NCI-H82 treated with DMSO at 0.1 percent for 48 hours (cell line): Measurements from ENCODE around the gene STPG1.

Experiments
- DNase-seq: peaks from one replicate; lab custom pipeline; 2025; ENCODE audit not compliant: unreplicated experiment; lab: John Stamatoyannopoulos, UW

STPG1 gene

DNA sequence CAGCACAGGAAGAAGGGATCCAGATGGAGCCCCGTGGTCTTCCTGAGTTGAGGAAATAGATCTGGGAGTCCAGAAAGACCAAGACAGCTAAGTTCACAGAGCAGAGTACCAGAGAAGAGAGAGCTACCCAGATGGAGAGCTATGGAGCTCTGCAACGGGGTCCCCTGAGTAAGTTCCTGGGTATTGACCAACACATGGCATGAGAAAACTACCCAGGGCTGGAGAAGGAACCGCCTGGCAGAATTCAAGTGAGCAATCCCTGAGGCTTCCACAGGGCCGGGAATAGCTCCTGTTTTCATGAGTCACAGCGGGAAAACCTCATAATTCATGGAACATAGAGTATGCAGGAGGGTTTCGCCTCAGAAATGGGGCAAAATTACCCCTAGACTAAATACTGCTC, 19.7 kb downstream of the STPG1 start:
- no peak for DNase-seq

DNA sequence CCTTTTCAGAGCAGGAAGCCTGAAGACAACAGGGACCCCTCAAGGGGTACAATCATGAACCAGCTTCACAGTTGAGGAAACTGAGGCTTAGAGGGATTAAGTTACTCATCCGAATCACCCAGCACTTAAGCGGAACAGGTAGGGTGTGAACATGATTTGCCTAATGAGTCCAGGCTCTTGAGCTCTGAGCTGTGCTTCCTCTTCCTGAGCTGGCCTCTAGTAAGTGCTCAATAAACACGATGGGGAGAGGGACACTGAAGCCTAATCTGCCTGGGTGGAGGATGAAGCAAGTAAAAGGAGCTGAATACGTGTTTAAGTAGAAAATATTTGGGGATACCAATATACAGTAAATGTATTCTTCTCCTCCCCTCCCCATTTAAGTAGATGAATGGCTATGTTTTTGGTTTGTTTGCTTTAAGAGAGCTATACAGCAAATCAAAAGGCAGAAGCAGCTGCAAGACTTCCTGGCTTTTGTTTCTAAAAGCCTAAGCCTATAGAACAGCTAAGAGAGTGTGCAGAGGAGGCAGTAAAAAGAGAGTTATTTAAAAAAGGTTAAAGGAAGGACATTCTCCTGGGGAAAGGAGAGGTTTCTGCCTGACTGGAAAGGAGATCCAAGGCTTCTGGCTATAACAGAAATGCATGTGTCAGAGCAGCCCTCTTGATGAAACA, 20.5 kb downstream of the STPG1 start:
- no peak for DNase-seq

DNA sequence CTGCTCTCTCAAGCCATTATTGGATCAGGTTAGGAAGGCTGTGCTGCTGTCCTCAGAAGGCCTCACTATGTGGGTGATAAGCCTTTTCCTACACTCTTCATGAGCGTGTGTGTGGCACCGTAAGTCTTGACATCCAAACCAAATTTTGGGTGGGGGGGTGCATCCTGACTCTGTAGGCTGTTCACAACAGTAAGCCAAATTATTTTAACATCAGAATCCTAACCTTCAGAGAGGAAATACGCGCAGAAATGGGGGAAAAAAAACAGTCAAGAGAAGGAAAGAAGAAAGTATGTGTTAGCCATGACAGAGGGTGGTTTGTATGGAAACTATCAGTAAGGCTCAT, 21.0 kb downstream of the STPG1 start:
- DNase-seq: no peak

DNA sequence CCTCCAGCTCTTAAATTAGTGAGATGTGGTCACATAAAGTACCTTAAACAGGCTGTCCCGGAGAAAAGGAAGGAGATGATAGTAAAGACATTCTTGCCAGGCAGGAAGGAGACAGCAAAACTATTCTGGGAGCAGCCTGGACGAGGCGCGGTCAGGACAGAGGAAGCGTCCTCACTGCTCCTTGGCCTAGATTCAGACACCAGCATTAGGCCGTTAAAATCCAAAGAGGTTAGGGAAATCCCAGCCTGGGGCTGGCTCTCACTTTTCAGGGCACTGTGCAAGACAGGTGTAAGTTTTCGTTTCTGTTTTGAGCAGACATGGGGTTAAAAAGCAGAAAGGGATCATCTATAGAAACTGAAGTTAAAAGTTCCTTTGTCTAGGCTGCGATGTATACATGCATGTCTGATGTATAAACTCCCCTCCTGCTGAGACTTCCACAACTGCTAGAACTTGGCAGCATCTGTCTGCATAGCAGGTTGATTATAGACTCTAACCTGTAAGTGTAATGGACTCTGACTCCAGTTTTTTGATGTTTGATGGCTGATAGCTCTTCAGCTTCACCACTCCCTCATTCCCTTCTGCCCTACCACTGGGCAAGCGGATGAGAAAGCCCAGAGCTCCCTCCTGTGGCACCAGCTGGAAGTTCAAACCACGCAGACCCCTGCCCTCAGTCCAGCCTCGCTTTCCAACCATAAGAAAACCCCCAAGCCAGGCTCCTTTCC, 21.5 kb downstream of the STPG1 start:
- DNase-seq: peak; percentile 84

DNA sequence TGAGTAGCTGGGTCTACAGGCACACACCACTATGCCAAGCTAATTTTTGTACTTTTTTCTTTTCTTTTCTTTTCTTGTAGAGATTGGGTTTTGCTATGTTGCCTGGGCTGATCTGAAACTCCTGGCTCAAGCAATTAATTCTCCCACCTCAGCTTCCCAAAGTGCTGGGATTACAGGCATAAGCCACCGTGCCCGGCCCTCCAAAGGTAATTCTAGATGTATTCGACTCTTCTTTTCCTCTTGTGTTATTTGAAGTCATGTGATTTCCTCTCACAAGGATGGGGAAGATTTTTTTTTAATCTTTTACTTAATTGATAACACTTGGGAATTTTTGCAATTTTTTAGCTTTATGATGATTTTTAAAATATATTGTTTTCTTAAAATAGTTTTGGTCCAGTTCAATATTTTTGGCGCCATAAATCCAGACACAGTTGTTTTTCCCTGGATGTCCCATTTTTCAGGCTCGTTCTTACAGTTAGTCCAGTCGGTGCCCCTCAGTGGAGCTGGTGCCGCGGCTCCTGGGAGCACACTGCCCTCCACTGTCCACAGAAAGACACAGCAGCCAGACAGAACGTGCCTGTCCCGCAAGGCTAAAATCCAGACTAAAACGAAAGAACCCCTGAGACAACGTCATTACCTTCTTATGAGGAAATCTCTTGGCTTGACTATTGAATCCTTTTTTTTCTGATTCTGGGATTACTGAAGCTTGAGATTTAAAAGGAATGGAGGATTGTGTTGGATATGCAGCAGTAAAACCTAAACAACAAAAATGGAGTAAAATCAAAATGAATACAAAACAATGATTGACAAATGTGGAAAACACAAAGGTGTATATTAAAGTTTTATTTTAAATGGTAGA, 22.4 kb downstream of the STPG1 start:
- peak; percentile 71 for DNase-seq

DNA sequence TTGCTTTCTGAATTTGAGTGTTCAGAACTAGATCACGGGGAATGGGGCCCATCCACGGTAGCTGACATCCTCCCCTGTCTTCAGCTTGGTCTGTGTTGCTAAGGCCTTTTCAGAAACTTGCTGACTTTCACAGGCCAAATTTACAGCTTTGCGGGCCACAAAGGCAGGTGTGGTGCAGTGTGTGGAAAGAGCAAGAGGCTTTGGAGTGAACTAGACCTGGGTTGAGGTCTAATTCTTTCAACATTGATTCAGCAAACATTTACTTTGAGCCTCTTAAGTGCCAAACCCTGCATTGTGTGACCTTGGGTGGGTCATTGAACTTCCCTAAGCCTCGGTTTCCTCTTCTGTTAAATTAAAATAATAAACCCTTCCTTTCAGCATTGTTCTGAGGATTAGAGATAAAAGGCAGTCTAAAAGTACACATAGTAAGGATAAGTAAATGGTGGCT, 24.3 kb downstream of the STPG1 start:
- no peak for DNase-seq

DNA sequence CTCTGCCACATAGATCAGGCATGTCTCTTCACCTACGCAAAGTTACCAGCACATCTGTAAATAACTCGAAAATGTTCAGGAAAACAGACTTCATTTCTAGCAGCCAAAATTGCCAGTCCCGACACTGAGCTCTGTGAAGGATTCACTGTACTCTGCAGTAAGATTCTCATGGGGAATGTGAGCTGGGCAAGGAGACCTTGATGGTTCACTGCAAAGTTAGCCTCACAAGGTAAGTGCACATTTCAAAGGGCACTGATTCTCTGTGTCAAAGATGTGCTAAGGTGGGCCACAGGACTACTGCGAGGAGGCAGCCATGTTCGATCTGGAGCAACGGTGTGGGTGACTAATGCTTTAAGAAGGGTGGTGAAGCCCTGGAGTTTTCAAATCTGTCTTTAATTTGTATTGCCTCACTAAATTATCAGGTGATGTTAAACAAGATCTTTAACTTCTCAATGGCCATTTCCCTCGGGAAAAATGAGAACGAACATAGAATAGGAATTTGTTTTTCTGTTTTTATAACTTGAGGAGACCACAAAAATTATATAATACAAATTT, 25.2 kb downstream of the STPG1 start:
- no peak for DNase-seq

DNA sequence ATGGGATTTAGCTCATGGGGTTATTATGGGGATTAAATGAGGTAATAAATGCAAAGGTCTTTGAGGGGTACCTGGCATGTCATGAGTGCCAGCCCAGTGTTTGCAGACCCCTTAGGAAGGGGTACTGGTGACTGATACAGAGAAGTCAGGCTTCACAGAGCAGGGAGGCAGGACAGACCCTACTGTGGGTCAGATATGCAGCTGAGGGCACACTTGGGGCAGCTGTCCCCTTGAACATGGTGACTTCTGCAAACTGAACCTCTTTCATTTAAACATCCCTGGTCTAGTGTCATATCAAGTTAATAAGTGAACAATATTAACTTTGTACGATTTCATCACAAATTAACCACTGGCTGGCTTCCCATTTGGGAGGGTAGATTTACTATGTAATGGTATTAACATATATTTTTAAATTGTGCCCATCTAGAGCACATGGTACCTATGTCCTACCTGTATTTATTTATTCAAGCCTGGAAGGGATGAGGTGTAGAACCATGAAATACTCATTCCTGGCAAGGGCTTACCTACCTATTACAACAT, 25.9 kb downstream of the STPG1 start:
- no peak for DNase-seq

DNA sequence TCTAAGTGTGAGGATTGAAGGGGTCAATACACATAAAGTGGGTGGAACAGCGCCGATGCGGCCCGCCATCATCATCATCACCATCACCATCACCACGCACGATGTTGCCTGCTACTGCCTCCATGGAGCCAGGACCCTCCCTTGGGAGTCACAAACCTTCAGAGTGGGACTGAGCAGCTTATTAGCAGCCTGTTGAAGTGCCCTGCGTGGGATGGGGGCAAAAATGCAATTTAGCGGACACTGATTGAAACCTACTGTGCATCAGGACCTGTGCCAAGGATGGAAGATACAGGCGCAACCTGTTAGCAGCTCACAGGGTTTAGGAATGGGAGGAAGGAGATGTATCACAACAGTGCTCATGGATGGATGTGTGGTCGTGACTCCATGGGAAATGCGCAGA, 26.7 kb downstream of the STPG1 start:
- DNase-seq: no peak

DNA sequence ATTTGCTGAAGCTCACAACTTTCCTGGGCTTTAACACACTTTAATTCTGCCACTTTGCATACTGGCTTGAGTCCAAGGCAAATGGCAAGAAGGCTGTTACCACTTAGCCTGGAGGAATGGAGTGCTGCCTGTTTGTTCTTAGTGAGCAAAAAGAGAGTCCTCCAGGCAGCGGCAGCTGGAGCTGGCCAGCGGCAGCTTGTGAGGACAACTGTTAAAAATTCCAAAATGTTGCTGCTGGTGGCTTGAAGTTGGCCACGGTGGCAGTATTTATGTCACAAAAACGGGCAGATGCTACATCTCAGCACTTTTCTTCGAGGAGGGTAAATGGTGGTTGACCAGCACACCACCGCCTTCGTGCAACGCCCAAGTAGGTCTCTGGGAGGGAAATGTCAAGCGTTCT, 27.3 kb downstream of the STPG1 start:
- peak; percentile 6 for DNase-seq

DNA sequence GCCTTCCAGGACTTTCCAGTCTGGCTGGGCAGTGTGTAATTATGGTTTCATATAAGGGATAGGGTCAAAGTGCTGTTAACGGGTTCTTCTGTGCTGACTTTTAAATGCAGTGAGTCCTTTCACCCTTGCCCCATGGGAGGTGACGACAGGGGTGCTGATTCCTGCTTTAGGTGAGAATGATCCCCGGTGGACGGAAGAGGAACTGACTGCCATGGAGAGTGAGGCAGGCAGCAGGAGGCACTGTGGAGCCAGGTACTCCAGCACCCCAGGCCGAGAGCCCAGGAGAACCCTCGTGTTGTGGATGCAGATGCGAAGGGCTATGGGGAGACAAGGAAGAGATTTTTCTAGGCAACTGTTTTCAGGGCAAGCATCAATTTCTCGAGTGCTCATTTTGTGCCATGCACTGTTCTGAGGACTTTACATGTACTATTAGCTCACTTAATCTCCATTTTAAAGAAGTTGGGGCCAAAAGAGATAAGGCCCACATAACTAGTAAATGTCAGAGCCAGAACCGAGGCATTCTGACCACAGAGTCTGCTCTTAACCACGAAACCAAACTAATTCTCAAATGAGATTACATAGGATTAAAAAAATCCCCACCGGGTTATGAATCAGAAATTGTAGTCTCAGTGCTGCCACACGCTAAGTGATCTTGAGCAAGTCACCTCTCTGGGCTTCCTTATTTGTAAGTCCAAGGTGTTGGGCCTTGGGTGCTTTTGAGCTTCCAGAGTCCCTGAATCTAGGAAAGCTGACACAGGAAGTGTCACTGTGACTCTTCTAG, 28.2 kb downstream of the STPG1 start:
- peak; percentile 38 for DNase-seq

DNA sequence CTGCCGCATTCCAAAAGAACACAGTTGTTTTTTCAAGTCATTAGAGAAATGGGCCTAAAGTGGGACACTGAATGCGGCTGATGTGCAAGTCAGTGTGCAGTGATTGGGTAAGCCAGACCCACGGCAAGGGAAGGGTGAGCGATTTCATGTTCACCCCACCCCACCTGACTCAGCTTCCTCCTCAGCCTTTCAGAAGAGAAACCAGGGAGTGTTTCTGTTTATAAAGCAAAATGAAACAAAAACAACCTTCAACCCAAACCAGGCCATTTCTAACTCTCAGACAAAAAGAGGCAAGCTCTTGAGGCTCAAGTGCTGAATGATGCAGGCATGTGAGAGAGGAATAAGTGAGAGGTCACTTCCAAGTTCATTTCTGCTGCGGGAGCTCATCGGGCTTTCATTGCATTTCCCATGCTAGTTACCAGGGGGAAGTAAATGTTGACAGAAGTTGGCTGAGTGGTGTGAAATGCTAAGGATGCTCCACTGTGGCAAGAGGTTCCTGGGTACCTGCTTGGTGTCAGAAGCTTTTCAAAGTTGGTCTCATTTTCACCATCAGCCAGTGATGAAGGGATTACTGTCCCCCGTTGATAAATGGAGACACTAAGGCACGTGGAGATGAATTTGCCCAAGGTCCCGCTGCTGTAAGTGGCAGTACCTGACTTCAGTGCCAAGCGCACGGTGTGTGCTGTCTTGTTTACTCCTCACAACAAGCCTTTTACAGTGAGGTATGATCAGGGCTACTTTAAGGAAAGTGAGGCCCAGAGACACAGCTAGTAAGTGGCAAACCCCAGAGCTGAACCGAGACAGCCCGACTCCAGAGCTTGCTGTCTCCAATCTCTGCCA, 29.1 kb downstream of the STPG1 start:
- no peak for DNase-seq

DNA sequence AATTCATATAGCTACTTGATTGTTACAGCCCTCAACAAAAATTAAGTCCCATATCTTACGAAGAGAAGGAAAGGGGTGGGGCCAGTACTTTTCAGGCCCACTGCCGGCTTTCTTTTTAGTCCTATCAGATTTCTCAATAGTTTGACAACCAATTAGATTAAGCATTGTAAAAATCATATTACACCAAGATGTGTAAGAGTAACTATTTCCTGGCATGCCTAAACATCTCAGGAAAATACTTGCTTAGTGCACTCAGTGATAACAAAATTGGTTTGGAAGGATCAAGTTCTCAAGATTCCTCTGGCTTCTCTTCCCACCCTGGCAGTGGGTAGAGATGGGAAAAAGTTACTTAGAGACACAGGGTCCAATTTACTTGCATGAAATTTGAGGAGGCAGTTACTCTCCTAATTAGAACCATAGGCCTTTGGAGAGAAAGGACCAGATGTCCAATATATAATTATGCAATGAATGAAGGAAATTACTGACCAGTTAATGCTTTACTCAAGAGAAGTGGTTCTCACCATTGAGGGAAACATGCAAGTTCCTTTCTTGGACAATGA, 30.1 kb downstream of the STPG1 start:
- no peak for DNase-seq

DNA sequence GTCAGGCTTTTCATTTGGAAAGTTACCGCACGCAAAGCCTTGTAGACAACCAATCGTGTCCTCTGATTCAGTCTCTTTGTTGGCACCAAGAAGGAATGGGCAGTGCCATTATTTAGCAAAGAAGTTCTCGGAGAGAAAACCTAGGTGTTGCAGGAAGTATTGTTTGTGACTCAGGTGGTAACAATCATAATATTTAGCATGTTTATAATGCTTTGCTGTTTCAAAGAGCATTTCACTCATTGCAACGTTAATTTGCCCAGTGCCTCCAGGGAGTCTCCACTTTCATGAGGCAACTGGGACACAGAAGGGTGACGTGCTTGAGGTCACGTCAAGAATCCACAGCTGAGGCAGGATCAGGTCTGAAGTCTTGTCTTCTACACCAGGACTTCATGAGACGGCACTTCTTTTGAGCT, 31.4 kb downstream of the STPG1 start:
- no peak for DNase-seq

DNA sequence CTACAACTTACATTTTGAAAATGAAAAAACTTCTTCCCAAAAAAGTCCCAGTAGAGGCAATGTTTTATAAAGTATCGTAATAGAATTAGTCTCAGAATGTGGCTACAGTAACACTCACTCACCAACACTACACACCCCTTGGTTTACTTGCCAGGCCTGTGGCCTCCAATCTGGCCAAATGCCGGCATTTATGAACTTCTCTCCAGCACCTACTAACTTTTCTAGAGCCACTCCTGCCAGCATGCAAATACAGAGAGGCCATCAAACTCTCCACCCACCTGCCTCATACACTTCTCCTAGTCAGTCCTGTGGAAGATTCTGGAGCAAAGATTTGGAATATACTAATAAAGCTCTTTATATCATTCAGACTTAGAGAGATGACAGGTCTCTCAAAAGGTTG, 32.3 kb downstream of the STPG1 start:
- no peak for DNase-seq

DNA sequence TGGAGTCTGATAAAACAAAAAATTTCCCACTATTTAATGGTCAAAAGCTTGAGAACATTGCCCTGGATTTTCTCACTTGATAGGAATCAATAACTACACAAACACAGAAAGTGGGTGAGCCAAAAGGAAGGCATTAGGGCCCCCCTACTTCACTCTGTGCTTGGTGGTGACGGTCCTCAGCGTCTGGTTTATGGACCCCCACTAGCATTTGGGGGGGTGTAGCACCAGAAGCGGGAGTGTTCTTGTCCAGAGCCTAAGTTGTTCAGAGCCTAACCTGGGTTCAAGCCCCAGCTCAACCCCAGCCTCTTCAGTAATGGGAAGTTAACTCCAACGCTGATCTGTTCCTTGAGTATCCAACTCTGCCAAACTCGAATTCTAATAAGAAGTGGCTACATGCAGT, 33.1 kb downstream of the STPG1 start:
- no peak for DNase-seq

DNA sequence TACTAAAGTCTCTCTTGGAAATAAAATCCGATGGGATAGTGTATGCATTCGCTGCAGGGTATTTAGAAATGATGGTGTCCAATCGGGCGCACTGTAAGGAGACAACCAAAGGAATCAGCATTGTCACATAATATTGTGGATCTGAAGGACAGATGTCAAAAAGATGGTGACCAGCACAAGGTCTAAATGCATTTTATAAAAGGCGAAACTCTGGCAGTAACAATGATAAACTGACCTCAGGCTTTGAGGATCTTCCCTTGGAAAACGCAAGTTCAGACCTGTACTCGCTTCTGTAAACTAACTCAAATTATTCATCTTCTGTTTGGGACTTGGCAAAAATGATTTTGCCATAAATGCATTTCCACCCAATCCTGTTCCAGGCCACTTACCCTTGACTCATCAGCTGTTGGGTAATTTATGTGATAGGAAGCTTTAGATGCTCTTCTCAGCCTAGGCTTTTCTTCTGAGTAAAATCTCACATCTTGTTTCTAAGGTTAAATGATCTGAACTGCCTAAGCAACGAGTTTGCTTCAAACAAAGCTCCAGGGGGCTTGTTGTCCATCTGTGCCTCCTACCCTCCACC, 33.8 kb downstream of the STPG1 start:
- DNase-seq: no peak

DNA sequence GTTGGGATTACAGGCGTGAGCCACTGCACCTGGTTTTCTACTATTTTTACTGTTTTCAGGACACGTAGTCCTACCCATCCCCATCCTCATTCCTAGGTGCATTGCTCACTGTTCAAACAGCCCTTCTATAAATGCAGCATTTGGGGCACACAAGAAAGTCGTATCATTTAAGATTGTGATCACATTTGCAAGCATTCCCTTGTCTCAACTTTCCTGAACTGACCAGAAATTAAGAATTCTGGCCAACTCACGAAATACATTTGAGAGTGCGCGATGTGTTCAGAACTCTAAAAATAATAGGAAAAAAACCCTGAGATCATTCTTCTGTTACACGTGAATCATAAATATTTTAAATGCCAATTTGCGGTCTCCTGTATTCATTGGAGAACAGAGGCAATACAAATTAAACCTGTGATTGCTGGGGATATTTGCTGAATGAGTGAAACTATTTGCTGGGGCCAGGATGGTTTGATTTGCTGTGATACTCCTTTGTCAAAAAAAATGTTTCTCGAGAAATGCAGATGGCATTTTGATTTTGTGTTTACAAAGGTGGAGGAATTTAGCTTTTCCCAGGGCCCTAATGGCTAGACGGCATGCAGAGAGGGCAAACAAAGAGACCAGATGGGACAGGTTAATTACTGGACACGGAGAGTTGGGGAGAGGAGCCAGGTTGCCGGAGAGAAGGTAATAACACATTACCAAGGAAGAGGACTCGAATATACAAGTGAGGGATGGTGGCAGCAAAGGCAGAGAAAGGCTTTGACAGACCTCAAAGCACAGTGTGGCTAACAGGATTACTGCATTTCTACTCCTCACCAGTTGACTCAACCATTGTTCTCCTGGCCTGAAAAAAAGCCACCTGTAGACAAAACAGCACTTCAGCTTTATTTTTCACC, 38.4 kb downstream of the STPG1 start:
- peak; percentile 21 for DNase-seq
